Measurements from ENCODE around the gene LOXHD1.

GRCh38 chr18:46622451-46622850, 34.6 kb downstream of the LOXHD1 start:
- TF ChIP-seq, protein P1, sequence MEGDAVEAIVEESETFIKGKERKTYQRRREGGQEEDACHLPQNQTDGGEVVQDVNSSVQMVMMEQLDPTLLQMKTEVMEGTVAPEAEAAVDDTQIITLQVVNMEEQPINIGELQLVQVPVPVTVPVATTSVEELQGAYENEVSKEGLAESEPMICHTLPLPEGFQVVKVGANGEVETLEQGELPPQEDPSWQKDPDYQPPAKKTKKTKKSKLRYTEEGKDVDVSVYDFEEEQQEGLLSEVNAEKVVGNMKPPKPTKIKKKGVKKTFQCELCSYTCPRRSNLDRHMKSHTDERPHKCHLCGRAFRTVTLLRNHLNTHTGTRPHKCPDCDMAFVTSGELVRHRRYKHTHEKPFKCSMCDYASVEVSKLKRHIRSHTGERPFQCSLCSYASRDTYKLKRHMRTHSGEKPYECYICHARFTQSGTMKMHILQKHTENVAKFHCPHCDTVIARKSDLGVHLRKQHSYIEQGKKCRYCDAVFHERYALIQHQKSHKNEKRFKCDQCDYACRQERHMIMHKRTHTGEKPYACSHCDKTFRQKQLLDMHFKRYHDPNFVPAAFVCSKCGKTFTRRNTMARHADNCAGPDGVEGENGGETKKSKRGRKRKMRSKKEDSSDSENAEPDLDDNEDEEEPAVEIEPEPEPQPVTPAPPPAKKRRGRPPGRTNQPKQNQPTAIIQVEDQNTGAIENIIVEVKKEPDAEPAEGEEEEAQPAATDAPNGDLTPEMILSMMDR (IDR thresholded peaks at IDR 0.05), result no peak
- no peak for TF ChIP-seq POLR2AphosphoS5 (IDR thresholded peaks at IDR 0.05)
